Stimulated activated CD4-positive, alpha-beta T cell treated with anti-CD3 and anti-CD28 coated beads, Interleukin-12 subunit alpha, Interleukin-12 subunit beta, amount 100 ng/mL, for 48 hours (primary cell): ENCODE data around the gene REM2.
"Not testable (repeated sequence)": the region's sequence is repeated elsewhere in the genome, so short reads cannot be mapped to it uniquely, and the experiment has no call there.

Experiments
- DNase-seq, 3 donors: peaks; one replicate each; pipeline ENCODE4 v3.0.0-alpha.2; 2020; ENCODE audit warnings: low read depth in 2 of 3, low spot score in 1 of 3

The REM2 gene

DNA sequence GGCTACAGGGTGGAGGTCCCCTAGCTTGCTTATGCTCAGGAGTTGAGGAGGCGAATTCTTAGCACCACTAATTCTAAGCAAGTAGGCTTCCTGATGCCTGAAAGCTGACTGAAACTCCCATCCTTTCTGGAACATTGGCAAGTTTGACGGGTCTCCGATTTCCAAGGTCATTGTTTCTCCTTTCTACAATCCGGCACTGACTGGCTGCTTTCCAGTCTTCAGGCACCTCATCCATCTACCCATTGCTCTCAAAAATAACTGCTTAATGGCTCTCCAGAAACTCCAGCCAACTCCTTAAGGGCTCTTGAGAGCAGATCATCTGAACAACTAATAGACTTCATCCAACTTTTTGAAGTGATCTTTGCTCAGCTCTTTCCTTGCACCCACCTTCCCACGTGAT is 13.3 kb downstream of the REM2 start:
- DNase-seq: no peak

DNA sequence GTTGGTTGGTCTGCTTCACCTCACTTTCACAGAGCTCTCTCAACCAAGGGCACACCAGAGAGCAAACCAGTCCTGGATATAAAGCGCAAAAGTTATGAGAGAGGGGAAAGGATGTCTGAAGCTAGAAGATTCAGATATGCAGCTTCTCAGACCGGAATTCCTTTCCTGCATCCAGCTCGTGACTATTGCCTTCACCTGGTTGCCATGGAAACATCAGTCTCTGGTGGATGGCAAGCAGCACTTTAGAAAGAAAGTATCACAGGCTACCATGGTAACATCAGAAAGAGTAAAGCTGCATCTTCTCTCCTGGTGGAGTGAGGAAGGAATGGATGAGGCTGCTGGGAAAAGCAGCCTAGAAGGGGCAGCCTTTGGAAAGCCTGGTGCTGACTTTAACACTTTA is 13.7 kb downstream of the REM2 start:
- no peak for DNase-seq

DNA sequence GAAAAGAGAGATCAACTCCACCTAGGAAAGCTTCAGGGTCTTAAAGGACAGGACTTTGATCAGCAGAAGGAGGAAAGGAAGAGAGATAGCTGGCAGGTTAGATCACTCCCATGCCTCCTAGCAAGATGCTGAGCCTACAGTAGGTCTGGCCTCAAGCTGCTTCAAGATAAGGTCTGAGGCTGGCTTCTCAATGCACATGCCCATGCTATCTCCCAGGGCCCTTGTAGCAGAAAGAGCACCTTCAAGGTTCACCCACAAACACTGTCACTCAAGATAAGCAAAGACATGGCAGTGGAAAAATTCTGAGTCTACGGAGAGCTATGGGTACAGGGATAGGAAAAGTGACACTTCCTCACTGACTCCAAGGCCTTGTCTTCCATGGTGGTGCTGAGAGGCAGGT is 14.3 kb downstream of the REM2 start:
- DNase-seq: no peak

DNA sequence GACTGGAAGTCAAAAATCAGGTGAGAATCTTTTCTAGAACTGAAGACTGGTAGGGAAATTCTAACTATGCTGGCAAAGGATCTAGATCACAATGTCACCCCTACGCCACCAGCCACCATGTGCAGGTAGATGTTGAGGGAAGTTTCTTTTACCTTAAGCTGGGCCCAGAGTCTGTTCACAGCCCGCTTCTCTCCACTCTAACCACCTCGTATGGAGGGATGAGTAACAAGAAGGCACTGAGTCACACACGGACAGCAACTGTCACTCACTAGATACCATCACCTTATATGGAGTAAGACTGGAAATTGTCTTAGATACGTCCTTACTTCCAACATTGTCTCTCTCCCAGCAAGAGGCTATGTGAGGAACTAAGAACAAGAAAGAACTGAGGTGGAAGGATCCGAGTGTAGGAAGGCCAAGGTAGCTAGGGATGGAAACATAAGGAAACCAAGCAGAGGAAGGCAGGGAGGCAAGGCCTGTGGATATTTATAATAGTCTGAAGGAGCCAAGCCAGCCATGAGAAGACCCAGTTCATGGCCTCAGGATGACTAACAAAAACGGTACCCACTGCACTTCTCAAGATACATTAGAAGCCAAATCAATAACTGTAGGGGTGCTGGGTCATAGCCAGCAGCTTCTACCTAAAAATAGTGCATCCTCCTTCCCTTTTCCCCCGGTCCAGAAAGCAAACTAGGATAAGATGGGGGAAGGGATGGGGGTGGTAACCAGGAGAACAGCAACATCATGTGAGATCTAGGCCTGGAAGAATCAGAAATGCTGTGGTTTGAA is 15.5 kb downstream of the REM2 start:
- DNase-seq: no peak

DNA sequence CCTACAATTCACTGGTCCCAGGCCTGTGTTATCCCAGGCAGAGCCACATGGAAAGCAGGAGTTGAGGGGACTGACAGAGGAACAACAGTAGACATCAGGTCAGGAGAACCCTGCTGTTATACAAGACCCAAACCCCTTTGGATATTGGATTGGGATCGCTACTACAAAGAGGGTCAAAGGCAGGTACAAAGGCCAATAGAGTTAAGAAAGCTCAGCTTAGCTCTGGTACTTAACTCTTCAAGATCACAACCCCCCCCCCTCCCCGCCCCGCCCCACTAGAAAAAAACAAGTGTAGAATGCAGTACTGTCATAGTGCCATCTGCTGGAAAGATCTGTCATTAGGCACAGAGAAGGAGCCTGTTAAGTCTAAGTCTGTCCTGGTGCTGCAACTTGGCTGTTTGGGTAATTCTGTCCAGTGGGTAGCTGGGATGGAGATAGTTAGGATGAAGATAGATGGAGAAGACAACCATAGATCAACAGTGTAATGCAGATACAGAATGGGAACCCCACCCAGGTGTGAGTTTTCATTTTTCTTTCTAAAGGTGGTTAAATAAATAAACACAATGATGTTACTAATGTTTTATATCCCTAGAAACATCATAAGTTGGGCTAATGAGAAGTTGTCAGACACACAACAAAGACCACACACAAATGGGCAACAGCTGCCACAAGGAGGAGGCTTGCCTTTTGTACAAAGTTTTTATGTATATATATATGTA is 17.2 kb downstream of the REM2 start:
- DNase-seq: peak in 1 of 3 donors; percentile 62

DNA sequence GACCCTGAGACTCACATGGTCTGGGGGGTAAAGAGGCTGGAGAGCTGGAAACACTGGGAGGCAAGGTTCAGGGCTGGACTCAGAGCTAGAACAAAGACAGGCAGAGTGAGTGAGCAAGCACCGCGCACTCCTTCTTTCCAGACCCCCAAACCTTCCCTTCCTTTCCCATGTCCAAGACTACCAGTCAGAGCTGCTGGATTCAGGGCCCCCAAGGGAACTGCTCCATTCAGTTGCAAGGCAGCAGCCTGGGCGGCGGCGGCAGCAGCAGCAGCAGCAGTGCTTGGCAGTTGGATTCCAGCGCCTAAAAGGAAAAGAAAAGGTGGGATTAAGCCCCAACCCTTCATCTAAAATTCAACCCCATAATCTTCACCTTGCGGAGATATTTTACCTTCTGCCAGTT is 18.8 kb downstream of the REM2 start:
- DNase-seq: no peak

DNA sequence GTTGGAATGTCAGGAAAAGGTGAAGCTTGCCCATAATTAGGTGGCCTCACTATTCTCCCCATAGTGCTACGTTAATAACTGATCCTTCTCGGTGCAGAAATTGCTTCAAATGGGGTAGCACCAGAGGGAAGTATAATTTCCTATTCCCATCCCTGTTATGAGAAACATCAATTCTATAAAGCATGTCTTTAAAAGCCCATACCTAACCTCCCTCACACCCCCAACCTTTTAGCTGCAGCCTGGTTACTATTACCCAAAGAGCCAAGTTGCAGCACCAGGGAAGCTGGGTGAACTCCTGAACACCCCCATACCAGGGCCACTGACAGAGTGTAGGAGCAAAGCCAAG is 20.7 kb downstream of the REM2 start:
- no peak for DNase-seq

DNA sequence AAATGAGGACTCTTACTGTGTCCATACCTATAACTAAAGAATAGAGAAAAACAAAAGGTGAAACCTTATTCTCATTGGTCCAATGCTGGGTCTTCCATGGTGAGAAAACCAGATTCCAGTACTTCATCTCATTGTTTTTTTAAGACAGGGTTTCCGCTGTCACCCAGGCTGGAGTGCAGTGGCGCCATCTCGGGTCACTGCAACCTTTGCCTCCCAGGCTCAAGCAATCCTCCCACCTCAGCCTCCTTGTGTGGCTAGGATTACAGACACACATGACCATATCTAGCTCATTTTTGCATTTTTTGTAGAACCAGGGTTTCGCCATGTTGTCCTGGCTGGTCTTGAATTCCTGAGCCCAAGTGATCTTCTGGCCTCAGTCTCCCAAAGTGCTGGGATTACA is 22.6 kb downstream of the REM2 start:
- DNase-seq: no peak

DNA sequence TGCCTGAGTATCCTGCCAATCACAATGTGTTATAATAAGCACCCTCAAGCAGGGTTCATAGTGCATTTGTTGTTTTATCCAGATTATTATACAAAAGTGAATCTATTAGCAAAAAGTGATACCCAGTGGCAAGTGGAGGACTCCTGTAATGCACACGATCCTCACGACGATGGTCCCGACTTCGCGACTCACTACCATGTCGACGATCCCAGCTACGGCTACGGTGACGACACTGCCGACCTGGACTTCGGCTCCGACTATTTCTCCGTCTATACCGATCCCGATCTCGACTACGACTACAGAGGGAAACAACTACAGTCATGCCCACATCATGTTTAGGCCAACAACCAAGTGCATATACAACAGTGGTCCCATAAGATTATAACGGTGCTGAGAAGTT is 23.1 kb downstream of the REM2 start:
- DNase-seq: no peak

DNA sequence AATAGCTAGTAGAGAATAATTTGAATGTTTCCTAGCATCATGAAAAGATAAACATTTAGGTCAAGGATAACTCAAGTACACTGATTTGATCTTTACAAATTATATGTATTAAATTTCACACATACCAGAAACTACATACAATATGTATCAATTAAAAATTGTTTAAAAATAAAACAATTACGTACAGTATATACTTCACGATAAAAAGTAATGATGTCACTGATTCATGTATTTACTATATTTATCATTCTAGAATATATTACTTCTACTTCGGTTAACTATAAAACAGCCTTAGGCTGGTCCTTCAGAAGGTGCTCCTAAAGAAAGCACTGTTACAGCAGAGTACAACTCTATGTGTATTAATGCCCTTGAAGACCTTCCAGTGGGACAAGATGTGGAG is 24.4 kb downstream of the REM2 start:
- no peak for DNase-seq

DNA sequence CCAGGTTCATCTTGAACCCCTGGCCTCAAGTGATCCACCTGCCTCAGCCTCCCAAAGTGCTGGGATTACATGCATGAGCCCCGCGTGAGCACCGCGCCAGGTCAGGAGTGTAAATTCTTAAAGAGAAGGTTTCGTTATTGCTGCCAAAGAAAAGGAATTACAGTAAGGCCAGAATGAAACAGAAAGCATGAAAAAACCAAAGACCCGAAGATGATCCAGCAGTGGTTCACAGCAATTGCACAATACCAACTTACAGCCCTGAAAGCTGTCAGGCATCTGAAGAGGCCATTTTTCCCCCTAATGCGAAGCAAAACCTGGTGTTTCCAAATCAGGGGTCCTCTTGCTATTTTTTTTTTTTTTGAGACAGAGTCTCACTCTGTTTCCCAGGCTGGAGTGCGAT is 25.6 kb downstream of the REM2 start:
- no peak for DNase-seq

DNA sequence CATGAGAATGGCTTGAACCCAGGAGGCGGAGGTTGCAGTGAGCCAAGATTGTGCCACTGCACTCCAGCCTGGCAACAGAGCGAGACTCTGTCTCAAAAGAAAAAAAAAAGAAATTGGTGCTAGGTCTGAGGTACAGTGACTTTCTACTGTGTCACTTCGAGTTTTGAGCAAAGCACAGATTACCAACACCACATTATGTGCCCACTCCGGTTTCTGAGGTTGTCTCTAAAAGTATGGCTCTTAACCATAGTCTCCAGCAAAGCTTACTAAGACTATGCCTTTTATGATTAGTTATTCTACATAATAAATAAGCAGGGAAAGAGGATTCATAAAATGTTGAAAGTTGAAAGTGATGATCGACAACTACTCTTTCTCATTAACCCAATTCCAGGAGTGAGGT is 27.9 kb downstream of the REM2 start:
- no peak for DNase-seq

DNA sequence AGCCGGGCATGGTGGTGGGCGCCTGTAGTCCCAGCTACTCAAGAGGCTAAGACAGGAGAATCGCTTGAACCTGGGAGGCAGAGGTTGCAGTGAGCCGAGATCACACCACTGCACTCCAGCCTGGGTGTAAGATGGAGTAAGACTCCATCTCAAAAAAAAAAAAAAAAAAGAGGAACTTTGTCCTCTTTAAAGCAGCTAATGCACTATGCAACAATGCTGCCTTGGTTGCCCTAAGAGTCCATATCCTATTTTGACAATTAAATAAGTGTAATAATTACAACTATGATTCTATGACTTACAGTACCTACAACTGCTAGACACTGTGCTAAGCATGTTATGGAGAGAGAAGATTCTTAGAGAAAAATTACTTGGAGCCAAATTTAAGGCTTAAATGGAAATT is 31.8 kb downstream of the REM2 start:
- DNase-seq: not testable (repeated sequence)

DNA sequence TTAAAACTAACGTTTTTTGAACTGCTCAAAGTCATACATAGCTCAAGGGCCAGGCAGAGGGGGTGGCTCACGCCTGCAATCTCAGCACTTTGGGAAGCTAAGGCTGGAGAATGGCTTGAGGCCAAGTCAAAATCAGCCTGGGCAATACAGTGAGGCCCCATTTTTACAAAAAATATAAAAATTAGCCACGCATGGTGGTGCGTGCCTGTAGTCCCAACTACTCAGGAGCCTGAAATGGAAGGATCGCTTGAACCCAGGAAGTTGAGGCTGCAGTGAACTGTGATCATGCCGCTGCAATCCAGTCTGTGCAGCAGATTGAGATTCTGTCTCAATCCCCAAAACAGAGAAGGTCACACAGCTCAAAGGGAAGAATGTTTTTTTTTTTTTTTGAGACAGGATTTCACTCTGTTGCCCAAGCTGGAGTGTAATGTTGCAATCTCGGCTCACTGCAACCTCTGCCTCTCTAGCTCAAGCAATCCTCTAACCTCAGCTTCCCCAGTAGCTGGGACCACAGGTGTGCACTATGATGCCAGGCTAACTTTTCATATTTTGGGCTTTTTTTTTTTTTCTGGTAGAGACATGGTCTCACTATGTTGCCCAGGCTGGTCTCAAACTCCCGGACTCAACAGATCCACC is 33.0 kb downstream of the REM2 start:
- no peak for DNase-seq

DNA sequence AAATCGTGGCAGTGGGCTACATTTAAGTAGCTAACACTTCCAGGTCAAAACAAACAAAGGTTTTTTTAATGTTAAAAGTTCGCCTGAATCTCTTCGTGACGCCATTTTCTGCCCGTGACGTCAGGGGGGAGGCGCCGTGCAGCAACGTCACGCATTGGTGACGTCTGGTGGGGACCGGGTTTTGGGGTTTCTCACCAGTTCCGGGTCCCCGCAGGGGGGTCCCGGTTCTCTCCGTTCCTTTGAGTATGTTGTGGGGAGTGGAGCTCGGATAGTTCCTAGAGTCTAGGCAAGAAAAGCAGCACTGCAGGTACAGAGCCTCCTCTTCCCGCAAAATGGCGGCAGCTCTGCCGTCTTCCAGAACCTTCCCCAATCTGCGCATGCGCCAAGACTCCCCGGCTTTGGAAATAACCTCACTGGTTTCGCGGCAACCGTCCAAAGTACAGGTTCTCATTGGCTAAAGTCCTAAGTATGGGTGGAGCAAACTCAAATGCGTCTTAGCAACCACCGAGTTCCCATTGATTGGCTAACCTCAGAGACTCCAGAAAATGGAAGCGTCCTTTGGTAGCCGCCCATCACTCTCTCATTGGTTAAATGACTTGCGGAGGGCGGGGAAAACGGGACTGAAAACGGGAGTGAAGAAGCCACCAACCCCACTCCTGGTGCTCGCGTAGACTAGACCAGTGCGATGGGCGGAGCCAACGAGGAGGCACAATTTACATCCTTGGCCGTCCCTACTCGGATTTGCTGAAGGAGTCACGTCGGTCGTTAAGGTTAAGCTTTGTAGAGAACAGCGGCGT is 36.0 kb downstream of the REM2 start, which contains the start of gene RBM23:
TSS of gene RBM23 (minus strand) at position 346 of the 797 bp plus-strand sequence.
- peak; percentile 98 to 99 (median 99) for DNase-seq

DNA sequence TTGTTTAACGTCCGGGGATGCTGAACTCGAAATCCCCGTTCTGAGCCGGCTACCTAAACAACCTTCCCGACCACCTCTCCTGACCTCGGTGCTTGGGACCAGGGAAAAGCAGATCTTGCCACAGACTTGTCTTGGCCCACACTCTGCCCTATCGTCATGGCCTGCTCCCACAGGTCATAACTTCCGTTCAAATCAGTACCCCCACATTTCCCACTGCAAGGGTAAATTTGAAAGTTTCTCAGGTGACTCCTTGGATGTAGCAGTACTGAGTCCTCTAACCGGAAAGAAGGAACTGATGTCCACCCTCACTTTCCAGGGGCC is 36.5 kb downstream of the REM2 start:
- DNase-seq: no peak

DNA sequence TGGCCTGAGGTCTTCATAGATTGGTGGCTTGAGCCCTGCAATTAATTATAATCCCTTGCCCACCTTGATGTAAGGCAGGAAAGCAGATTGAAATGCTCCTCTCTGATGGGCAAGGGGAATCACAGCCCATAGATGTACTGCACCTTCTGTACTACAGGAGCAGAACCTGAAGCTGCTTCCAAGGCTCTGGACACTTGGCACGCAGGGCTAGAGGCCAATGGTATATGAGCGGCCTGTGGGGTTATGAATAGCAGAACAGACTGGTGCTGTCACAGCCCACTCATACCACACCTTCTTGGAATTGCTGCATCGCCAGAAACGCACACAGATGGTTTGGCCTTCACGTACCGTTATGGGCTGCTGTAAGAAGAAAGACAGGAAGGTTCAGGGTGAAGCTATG is 37.7 kb downstream of the REM2 start:
- no peak for DNase-seq

DNA sequence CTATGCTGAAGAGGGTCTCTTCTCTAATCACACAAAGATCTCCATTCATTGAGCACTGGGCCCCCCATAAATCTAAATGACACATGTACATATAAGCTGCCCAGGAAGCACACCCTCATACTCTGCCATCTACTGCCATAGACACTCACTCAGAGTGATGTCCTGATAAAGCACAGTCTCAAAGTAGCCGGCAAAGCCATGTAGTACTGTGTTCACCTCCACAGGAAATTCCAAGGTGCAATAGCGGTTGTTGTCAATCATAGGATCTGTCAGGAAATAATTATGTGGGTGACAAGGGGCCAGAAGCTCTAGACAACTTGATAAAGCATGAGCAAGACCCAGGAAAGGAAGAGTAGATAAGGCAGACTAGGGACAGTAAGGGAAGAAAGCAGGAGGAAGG is 39.3 kb downstream of the REM2 start:
- DNase-seq: no peak

DNA sequence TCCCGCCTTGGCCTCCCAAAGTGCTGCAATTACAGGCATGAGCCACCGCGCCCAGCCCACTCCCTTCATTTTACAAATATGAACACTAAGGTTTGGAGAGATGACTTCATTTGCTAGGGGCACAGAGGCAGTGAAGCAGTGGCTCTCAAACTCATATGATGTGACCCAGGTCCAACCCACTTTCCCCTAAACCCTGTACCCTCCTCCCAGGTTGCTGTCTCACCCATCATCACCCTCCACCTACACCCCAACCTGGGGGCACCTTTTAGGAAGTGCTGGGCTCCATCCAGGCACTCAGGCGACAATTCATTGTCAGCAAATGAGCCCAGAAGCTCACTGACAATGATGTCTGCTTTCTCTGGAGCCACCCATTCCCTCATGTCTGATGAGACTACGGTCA is 40.7 kb downstream of the REM2 start:
- DNase-seq: no peak

DNA sequence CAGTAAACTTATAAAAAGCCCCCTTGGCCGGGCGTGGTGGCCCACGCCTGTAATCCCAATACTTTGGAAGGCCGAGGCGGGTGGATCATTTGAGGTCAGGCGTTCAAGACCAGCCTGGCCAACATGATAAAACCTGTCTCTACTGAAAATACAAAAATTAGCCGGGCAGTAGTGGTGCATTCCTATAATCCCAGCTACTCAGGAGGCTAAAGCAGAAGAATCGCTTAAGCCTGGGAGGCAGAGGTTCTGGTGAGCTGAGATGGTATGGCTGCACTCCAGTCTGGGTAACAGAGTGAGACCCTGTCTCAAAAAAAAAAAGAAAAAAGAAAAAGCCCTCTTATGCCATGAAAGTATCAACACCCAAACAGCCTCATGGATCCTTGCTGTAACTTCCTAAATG is 42.5 kb downstream of the REM2 start:
- DNase-seq: no peak

DNA sequence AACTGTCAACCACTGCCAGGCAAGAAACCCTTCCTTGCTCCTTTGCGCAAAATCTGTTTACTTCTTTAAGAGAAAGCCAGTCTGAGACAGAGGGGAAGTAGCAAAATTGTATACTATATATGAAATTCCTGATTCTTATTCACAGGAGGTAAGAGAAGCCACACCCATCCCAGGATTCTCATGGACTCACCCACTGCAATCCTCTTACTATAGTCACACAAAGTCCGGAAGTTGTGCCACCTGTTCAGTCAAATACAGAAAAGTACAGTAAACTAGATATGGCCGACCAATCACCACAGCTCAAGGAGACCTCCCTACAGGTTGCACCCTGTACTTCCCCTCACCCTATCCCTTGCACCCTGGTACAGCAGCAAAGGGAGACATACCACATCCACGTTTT is 43.3 kb downstream of the REM2 start:
- DNase-seq: no peak
